A549 (cell line): Measurements from ENCODE around the gene ELAVL4. TPM values are rescaled to one million over a fixed set of nuclear protein-coding genes. Genes with fewer than 3 reads are reported as not detected.

Source experiments
- ATAC-seq, 2 experiments: fragments of 200-7000 bp in 1 of 2; fragments of >200 bp in 1 of 2; cut with Nextera tagmentation in 1 of 2; cut with Tn5 transposase in 1 of 2; 3 replicates each; pipeline versions ENCODE4 v1.8.0 to v1.9.1; 2018 to 2020; ENCODE audit warnings: mild to moderate bottlenecking in 1 of 2, moderate library complexity in 1 of 2
- CTCF ChIA-PET: fragments of 300-600 bp; sonication (Branson Sonifier 250); formaldehyde crosslinking; extraction: SDS; loops from one replicate; lab custom pipeline; 2021; ENCODE audit warnings: antibody characterized with exemption, inconsistent platforms; lab: Yijun Ruan, JAX
- POLR2A ChIA-PET: fragments of 350-600 bp; formaldehyde crosslinking; extraction: SDS; loops from one replicate; lab custom pipeline; 2021; ENCODE audit warnings: antibody characterized with exemption, inconsistent platforms; lab: Yijun Ruan, JAX
- DNase-seq, 2 experiments: peaks; one replicate each; pipeline versions ENCODE4 v3.0.0 to v3.0.0-alpha.2; 2011 to 2016; ENCODE audit warnings: low read depth in 1 of 2, low spot score in 1 of 2
- FAIRE-seq: peaks from 2 replicates; lab custom pipeline; 2011; peaks lifted over from hg19 to GRCh38; lab: Jason Lieb, UNC
- H3K27ac ChIP-seq, 2 experiments: fragments of >200 bp; sonication (Bioruptor Twin); formaldehyde crosslinking; 3 replicates each; pipeline ENCODE4 v1.5.1; 2016 to 2017
- H3K4me1 ChIP-seq: fragments of >200 bp; sonication (Bioruptor Twin); formaldehyde crosslinking; 3 replicates; pipeline ENCODE4 v1.6.1; 2016
- H3K4me2 ChIP-seq: fragments of >200 bp; sonication (Bioruptor Twin); formaldehyde crosslinking; 3 replicates; pipeline ENCODE4 v1.6.1; 2016
- H3K4me3 ChIP-seq: fragments of >200 bp; sonication (Bioruptor Twin); formaldehyde crosslinking; 3 replicates; pipeline ENCODE4 v1.5.1; 2016
- H3K9me3 ChIP-seq: fragments of >200 bp; sonication (Bioruptor Twin); formaldehyde crosslinking; 3 replicates; pipeline ENCODE4 v1.6.1; 2016
- BHLHE40 ChIP-seq: IDR thresholded peaks from 2 replicates; pipeline ENCODE4 v1.6.1; 2012; ENCODE audit warnings: low read depth, low read length, inconsistent platforms
- CHD2 ChIP-seq: fragments of 150-350 bp; IDR thresholded peaks from 2 replicates; pipeline ENCODE4 v1.6.1; 2014; ENCODE audit warnings: low read length; ENCODE audit not compliant: partially characterized antibody
- EHMT2 ChIP-seq: fragments of 200-600 bp; sonication (generic); IDR thresholded peaks from 2 replicates; pipeline ENCODE4 v1.6.1; 2016; ENCODE audit warnings: antibody characterized with exemption, low read depth, mild to moderate bottlenecking, moderate library complexity
- ESRRA ChIP-seq: fragments of 150-350 bp; IDR thresholded peaks from 2 replicates; pipeline ENCODE4 v1.6.1; 2014; ENCODE audit warnings: mild to moderate bottlenecking, low read length, borderline replicate concordance
- FOSB ChIP-seq: fragments of 250-450 bp; sonication (Bioruptor Pico); IDR thresholded peaks from 2 replicates; pipeline ENCODE4 v1.5.0; 2020; ENCODE audit warnings: mild to moderate bottlenecking, moderate library complexity
- FOXS1 ChIP-seq: fragments of 250-450 bp; sonication (Bioruptor Pico); IDR thresholded peaks from 2 replicates; pipeline ENCODE4 v1.5.0; 2020; ENCODE audit warnings: mild to moderate bottlenecking, moderate library complexity
- GATA3 ChIP-seq: IDR thresholded peaks from 2 replicates; pipeline ENCODE4 v1.6.1; 2012; ENCODE audit warnings: borderline replicate concordance
- HOXB13 ChIP-seq: fragments of 250-450 bp; sonication (Bioruptor Pico); IDR thresholded peaks from 2 replicates; pipeline ENCODE4 v1.5.0; 2020; ENCODE audit warnings: low read depth, mild to moderate bottlenecking, moderate library complexity
- HOXB5 ChIP-seq: fragments of 250-450 bp; sonication (Bioruptor Pico); IDR thresholded peaks from 2 replicates; pipeline ENCODE4 v1.5.0; 2020; ENCODE audit warnings: mild to moderate bottlenecking, moderate library complexity
- KDM5A ChIP-seq: fragments of 200-600 bp; sonication (generic); IDR thresholded peaks from 2 replicates; pipeline ENCODE4 v1.6.1; 2016; ENCODE audit warnings: antibody characterized with exemption, mild to moderate bottlenecking
- MAFK ChIP-seq: fragments of 450-650 bp; IDR thresholded peaks from 2 replicates; pipeline ENCODE4 v1.6.1; 2014; ENCODE audit not compliant: partially characterized antibody
- MAX ChIP-seq: IDR thresholded peaks from 2 replicates; pipeline ENCODE4 v1.6.1; 2012
- NPAS2 ChIP-seq: fragments of 250-450 bp; sonication (Bioruptor Pico); IDR thresholded peaks from 2 replicates; pipeline ENCODE4 v1.8.0; 2022; ENCODE audit warnings: mild to moderate bottlenecking, moderate library complexity, borderline replicate concordance
- NR3C1 ChIP-seq: fragments of >200 bp; sonication (Bioruptor Twin); formaldehyde crosslinking; IDR thresholded peaks from 3 replicates; pipeline ENCODE4 v1.6.1; 2017
- PHF8 ChIP-seq: fragments of 200-600 bp; sonication (generic); IDR thresholded peaks from 2 replicates; pipeline ENCODE4 v1.6.1; 2016; ENCODE audit warnings: low read depth, mild to moderate bottlenecking, antibody characterized with exemption, moderate library complexity, borderline replicate concordance
- POLR2A ChIP-seq: IDR thresholded peaks from 2 replicates; pipeline ENCODE4 v1.6.1; 2012; ENCODE audit warnings: mild to moderate bottlenecking, low read length
- POLR2AphosphoS2 ChIP-seq: conservative IDR thresholded peaks from 2 replicates; pipeline ENCODE4 v1.6.1; 2012; ENCODE audit warnings: low read length, improper control_type of control experiment, inconsistent platforms
- RARB ChIP-seq: fragments of 250-450 bp; sonication (Bioruptor Pico); IDR thresholded peaks from 2 replicates; pipeline ENCODE4 v1.8.0; 2021; ENCODE audit warnings: mild to moderate bottlenecking, moderate library complexity
- RNF2 ChIP-seq: fragments of 200-600 bp; sonication (generic); IDR thresholded peaks from 2 replicates; pipeline ENCODE4 v1.6.1; 2016; ENCODE audit warnings: low read depth, mild to moderate bottlenecking, antibody characterized with exemption, moderate library complexity, borderline replicate concordance
- SREBF2 ChIP-seq: fragments of 450-650 bp; IDR thresholded peaks from 2 replicates; pipeline ENCODE4 v1.6.1; 2014; ENCODE audit warnings: mild to moderate bottlenecking, moderate library complexity
- TFCP2L1 ChIP-seq: fragments of 250-450 bp; sonication (Bioruptor Pico); IDR thresholded peaks from 2 replicates; pipeline ENCODE4 v1.5.0; 2021; ENCODE audit warnings: mild to moderate bottlenecking
- TP53 ChIP-seq: fragments of 250-450 bp; sonication (Bioruptor Pico); IDR thresholded peaks from 2 replicates; pipeline ENCODE4 v1.5.0; 2021; ENCODE audit warnings: mild to moderate bottlenecking, moderate library complexity
- ZC3H11A ChIP-seq: fragments of 450-650 bp; IDR thresholded peaks from 2 replicates; pipeline ENCODE4 v1.6.1; 2014; ENCODE audit warnings: antibody characterized with exemption, mild to moderate bottlenecking
- ZFP36 ChIP-seq: fragments of 450-650 bp; IDR thresholded peaks from 2 replicates; pipeline ENCODE4 v1.6.1; 2014; ENCODE audit warnings: borderline replicate concordance; ENCODE audit not compliant: partially characterized antibody
- WGBS: methylation state at CpG from one replicate; pipeline ENCODE4 v1.1.6; 2017; ENCODE audit errors: missing lambda C conversion rate; 5-methylcytosine and 5-hydroxymethylcytosine counted together
- polyA plus RNA-seq, 4 experiments: library from polyadenylated mRNA; depleted of rRNA in 3 of 4; stranded (reverse); fragments of >200 nt; fragmentation: RNase III in 1 of 4; extraction: RNeasy Plus Mini Kit Qiagen cat#74134 plus additional on column Dnase treatment in 1 of 4; gene quantifications; 2 replicates in 3 of 4; 3 replicates in 1 of 4; pipeline ENCODE4 v1.2.3, GENCODE V29; 2011 to 2017
- TF ChIP-seq, protein P1 (sequence below): fragments of >200 bp; sonication (Bioruptor Twin); formaldehyde crosslinking; IDR thresholded peaks from 3 replicates; pipeline ENCODE4 v1.6.1; 2016
- TF ChIP-seq, protein P2 (sequence below): fragments of 150-350 bp; IDR thresholded peaks from 2 replicates; pipeline ENCODE4 v1.6.1; 2014; ENCODE audit warnings: low read depth, mild to moderate bottlenecking, low read length
- TF ChIP-seq, protein P3 (sequence below): fragments of >200 bp; sonication (Bioruptor Twin); formaldehyde crosslinking; IDR thresholded peaks from 2 replicates; pipeline ENCODE4 v1.6.1; 2016

Gene ELAVL4
- polyA plus RNA-seq, 2 of the 4 experiments (the other 2 are of a cell fraction) = not detected

DNA sequence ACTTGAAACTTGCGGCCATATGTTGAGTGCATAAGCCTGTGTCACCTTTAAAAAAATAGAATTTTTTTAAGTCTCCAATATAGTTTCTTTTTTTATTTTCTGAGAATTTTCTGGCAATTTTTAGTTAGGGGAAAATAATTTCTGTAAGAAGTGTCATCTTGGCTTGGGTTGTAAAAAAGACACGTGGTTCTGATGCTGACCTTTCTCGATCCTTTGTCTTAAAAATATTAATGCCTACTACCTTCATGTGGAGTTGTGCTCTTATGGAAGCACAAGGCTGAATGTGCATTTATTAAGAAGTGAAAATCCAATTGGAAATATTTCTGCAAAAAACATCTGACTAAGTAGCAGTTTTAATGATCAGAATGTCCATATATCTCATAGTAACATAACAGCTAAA lies 3.5 kb downstream of the ELAVL4 start:
- no peak overlapping the region for H3K4me3 ChIP-seq
- H3K4me2 ChIP-seq = no peak overlapping the region
- H3K9me3 ChIP-seq = no peaks in the 10 kb centered on the region
- FAIRE-seq (no peak), DNase-seq (no peak), ATAC-seq (no peak)
- POLR2A ChIA-PET = no interaction called here
- CTCF ChIA-PET = no interaction called here
- TF ChIP-seq BHLHE40 (no peak), CHD2 (no peak), RARB (no peak), POLR2A (no peak), NR3C1 (no peak), FOXS1 (CRISPR knock-in tag) (no peak), TP53 (CRISPR knock-in tag) (no peak), PHF8 (no peak), MAFK (no peak), ZC3H11A (no peak), SREBF2 (no peak), MAX (no peak)
- TF ChIP-seq, protein P1, sequence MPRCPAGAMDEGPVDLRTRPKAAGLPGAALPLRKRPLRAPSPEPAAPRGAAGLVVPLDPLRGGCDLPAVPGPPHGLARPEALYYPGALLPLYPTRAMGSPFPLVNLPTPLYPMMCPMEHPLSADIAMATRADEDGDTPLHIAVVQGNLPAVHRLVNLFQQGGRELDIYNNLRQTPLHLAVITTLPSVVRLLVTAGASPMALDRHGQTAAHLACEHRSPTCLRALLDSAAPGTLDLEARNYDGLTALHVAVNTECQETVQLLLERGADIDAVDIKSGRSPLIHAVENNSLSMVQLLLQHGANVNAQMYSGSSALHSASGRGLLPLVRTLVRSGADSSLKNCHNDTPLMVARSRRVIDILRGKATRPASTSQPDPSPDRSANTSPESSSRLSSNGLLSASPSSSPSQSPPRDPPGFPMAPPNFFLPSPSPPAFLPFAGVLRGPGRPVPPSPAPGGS = no peak
- TF ChIP-seq, protein P2, sequence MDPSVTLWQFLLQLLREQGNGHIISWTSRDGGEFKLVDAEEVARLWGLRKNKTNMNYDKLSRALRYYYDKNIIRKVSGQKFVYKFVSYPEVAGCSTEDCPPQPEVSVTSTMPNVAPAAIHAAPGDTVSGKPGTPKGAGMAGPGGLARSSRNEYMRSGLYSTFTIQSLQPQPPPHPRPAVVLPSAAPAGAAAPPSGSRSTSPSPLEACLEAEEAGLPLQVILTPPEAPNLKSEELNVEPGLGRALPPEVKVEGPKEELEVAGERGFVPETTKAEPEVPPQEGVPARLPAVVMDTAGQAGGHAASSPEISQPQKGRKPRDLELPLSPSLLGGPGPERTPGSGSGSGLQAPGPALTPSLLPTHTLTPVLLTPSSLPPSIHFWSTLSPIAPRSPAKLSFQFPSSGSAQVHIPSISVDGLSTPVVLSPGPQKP = no peak
- H3K27ac ChIP-seq = no peak overlapping the region
- no peaks in the 10 kb centered on the region for H3K4me1 ChIP-seq
- 16% methylated on average over 3 of the region's 3 CpGs for whole genome bisulfite sequencing

DNA sequence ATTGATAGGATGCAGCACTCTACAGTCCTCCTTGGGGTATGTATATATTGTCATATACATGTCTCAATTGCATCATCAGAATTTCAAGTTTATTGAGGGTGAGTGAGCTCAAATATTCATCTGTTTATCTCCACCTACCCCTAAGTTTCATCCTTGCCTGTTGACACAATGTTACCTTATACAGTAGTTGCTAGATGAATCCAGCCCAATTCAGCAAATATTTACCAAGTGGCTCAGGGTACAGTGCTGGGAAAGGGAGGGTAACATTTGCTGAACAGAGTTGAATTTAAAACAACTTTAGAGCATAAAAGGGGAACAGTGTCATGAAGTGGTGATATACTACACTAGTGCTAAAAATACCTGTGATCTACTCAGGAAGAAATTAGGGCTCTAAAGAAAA lies 14.4 kb downstream of the ELAVL4 start:
- no peaks in the 10 kb centered on the region for H3K4me1 ChIP-seq
- no peak for FAIRE-seq
- ATAC-seq = no peak
- no peaks in the 10 kb centered on the region for H3K9me3 ChIP-seq
- POLR2A ChIA-PET = no interaction called here
- no peak overlapping the region for H3K4me2 ChIP-seq
- H3K4me3 ChIP-seq = no peak overlapping the region
- no peak for DNase-seq
- H3K27ac ChIP-seq = no peak overlapping the region
- TF ChIP-seq FOSB (CRISPR knock-in tag) (no peak), KDM5A (no peak), NPAS2 (no peak), POLR2A (no peak), HOXB5 (CRISPR knock-in tag) (no peak), TFCP2L1 (no peak), GATA3 (no peak), RNF2 (no peak), EHMT2 (no peak), TP53 (CRISPR knock-in tag) (no peak), ZFP36 (no peak)
- TF ChIP-seq, protein P3, sequence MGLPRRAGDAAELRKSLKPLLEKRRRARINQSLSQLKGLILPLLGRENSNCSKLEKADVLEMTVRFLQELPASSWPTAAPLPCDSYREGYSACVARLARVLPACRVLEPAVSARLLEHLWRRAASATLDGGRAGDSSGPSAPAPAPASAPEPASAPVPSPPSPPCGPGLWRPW = no peak
- CTCF ChIA-PET = no interaction called here

- H3K4me1 ChIP-seq = no peaks in the 10 kb centered on the region
- DNase-seq = no peak
- H3K4me3 ChIP-seq = no peak overlapping the region
- ChIA-PET CTCF (no interaction called here), POLR2A (no interaction called here)
- ATAC-seq = no peak
- TF ChIP-seq HOXB5 (CRISPR knock-in tag) = no peak
- TF ChIP-seq ZFP36 = no peak
- no peak for TF ChIP-seq ESRRA
- TF ChIP-seq HOXB13 (CRISPR knock-in tag) = no peak
- TF ChIP-seq POLR2AphosphoS2 = no peak
- H3K4me2 ChIP-seq = no peak overlapping the region
- WGBS = 14% methylated on average over 4 of the region's 5 CpGs
- FAIRE-seq = no peak
- no peak overlapping the region for H3K27ac ChIP-seq
- no peaks in the 10 kb centered on the region for H3K9me3 ChIP-seq
These were observed 18.4 kb downstream of the ELAVL4 start for GRCh38 chr1:50126927-50127715.
